Muscle layer of duodenum (tissue), 2 donors: ENCODE data around the gene LEMD3.

ENCODE experiments used
- H3K27ac ChIP-seq: one replicate; pipeline ENCODE4 v1.7.0; 2013; ENCODE audit warnings: mild to moderate bottlenecking, low read length
- H3K27me3 ChIP-seq: one replicate; pipeline ENCODE4 v1.7.0; 2013; ENCODE audit warnings: low read depth, mild to moderate bottlenecking, control low read depth, low read length
- H3K36me3 ChIP-seq, 2 donors: one replicate each; pipeline ENCODE4 v1.7.0; 2013; ENCODE audit warnings: low read length in 2 of 2, control low read depth in 1 of 2, mild to moderate bottlenecking in 1 of 2; ENCODE audit not compliant: insufficient read depth in 2 of 2, control insufficient read depth in 1 of 2
- H3K4me1 ChIP-seq, 2 donors: one replicate each; pipeline ENCODE4 v1.7.0; 2013; ENCODE audit warnings: low read length in 2 of 2, mild to moderate bottlenecking in 2 of 2, control low read depth in 1 of 2, moderate library complexity in 1 of 2; ENCODE audit not compliant: insufficient read depth in 2 of 2, control insufficient read depth in 1 of 2
- H3K4me3 ChIP-seq, 2 donors: one replicate each; pipeline ENCODE4 v1.7.0; 2013; ENCODE audit warnings: low read length in 2 of 2, low read depth in 1 of 2, mild to moderate bottlenecking in 1 of 2
- H3K9me3 ChIP-seq, 2 donors: one replicate each; pipeline ENCODE4 v1.7.0; 2013; ENCODE audit warnings: low read length in 2 of 2, control low read depth in 1 of 2, mild to moderate bottlenecking in 1 of 2; ENCODE audit not compliant: control insufficient read depth in 1 of 2
- donor health status: healthy.

The LEMD3 gene

DNA sequence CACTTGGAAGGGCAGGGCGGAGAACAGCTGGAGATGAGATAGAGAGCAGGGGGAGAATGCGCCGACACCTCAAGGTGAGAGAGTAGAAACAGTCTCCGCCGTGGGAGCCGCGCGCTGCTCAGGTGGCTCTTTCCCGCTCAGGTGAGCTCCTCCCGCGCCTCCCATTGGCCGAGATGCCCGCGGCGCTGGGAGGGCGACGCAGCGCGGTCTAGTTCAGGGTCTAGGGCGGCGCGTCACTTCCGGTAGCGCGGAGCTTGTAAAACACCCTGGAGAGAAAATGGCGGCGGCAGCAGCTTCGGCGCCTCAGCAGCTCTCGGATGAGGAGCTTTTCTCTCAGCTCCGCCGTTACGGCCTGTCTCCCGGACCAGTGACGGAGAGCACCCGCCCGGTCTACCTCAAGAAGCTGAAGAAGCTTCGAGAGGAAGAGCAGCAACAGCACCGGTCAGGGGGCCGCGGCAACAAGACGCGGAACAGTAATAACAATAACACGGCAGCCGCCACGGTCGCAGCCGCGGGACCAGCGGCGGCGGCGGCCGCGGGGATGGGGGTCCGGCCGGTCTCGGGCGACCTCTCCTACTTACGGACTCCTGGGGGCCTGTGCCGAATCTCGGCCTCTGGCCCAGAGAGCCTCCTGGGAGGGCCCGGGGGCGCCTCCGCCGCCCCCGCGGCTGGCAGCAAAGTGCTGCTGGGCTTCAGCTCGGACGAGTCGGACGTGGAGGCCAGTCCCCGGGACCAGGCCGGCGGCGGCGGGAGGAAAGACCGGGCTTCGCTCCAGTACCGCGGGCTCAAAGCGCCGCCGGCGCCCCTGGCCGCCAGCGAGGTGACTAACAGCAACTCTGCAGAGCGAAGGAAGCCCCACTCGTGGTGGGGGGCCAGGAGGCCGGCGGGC is at the start of gene LEMD3:
TSS of gene LEMD3 (plus strand) at position 264 of the 889 bp plus-strand sequence. CDS start at position 278, 14 bp downstream.
- peak within 1 kb of the TSS; percentile 91 to 93 for H3K4me3 ChIP-seq
- no peaks in the 10 kb centered on the region for H3K27me3 ChIP-seq
- peak within 1 kb of the TSS; percentile 92 for H3K27ac ChIP-seq
- H3K9me3 ChIP-seq = no peaks in the 10 kb centered on the region
- H3K36me3 ChIP-seq = peaks cover 0 to 3% of the 10 kb centered on the region in 2 donors
- H3K4me1 ChIP-seq = peaks cover 18 to 27% of the 10 kb centered on the region in 2 donors

GRCh38 chr12:65121049-65121955 is 48.1 kb upstream of the LEMD3 start, which contains the start of gene WIF1:
TSS of gene WIF1 (minus strand) at chr12:65121305. CDS start at chr12:65121191, 114 bp downstream.
- Histone ChIP-seq H3K9me3 (no peaks in the 10 kb centered on the region), H3K36me3 (no peaks in the 10 kb centered on the region), H3K27me3 (peaks cover 18% of the 10 kb centered on the region)

GRCh38 chr12:65121956-65122469 is 47.4 kb upstream of the LEMD3 start:
- Histone ChIP-seq H3K4me1 (peaks cover 0 to 12% of the 10 kb centered on the region in 2 donors), H3K27me3 (peaks cover 18% of the 10 kb centered on the region), H3K27ac (no peak overlapping the region), H3K4me3 (no peak overlapping the region), H3K9me3 (no peaks in the 10 kb centered on the region), H3K36me3 (no peaks in the 10 kb centered on the region)

More at GRCh38 chr12:65121049-65121955, 48.1 kb upstream of the LEMD3 start, which contains the start of gene WIF1:
- H3K4me3 ChIP-seq = peak within 1 kb of the TSS in 1 of 2 donors; percentile 54
- H3K27ac ChIP-seq = no peak within 1 kb of the TSS
- peaks cover 0 to 12% of the 10 kb centered on the region in 2 donors for H3K4me1 ChIP-seq

DNA sequence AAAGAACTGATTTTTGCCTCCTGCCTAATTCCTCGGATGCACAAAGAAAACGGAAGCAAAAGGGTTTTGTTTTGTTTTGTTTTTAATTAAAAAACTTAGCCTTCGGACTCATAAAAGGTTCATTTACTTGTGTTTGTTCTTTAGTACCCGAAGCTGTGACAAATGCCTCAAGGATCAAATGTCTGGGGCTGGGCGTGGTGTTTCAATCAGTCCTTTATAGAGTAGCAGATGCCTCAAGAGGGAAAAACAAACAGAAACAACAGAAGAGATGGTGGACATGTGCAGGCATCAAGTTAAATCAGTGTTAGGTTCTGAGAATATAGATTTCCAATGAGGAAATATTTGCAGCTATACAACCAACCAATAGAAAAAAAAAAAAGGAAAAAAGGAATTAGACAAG is 46.7 kb upstream of the LEMD3 start:
- no peaks in the 10 kb centered on the region for H3K36me3 ChIP-seq
- H3K27ac ChIP-seq = no peak overlapping the region

DNA sequence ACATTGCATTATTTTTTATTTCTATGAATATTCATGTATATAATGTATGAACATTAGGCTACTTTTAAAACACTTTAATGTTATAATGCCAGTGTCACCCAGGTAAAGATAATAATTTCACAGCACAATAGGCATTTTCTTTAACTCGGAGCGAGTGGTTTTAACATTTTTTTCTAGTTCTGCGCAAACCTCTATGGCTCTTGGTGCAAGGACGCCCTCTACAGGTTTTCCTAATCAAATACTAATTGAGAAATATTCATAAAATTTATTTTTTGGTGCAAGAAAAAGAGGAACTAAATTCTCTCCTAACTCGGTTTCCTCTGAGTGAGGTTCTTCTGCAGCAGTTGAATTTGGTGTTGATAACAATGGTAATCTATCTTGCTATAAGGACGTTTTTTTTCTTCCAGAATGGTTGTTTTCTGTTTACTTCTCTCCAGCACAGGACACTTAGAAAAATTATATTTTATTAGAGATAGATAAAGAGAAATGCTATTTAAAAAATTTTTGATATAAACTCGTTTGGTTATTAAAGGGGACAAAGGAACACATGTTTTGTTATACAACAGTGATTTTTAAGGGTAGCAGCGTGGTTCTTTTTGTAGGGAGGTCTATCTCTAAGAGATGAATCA is 45.8 kb upstream of the LEMD3 start:
- peaks cover 18% of the 10 kb centered on the region for H3K27me3 ChIP-seq
- H3K27ac ChIP-seq = no peak overlapping the region
- no peaks in the 10 kb centered on the region for H3K9me3 ChIP-seq
- no peak overlapping the region for H3K4me3 ChIP-seq
- peaks cover 0 to 12% of the 10 kb centered on the region in 2 donors for H3K4me1 ChIP-seq
- no peaks in the 10 kb centered on the region for H3K36me3 ChIP-seq

More for the DNA sequence above, 46.7 kb upstream of the LEMD3 start:
- peaks cover 18% of the 10 kb centered on the region for H3K27me3 ChIP-seq
- H3K4me1 ChIP-seq = peaks cover 0 to 12% of the 10 kb centered on the region in 2 donors
- H3K4me3 ChIP-seq = no peak overlapping the region
- H3K9me3 ChIP-seq = no peaks in the 10 kb centered on the region

GRCh38 chr12:65125247-65125646 is 44.1 kb upstream of the LEMD3 start:
- Histone ChIP-seq H3K4me3 (no peak overlapping the region), H3K27ac (no peak overlapping the region), H3K36me3 (no peaks in the 10 kb centered on the region), H3K9me3 (no peaks in the 10 kb centered on the region), H3K27me3 (peaks cover 10% of the 10 kb centered on the region), H3K4me1 (peaks cover 0 to 12% of the 10 kb centered on the region in 2 donors)

DNA sequence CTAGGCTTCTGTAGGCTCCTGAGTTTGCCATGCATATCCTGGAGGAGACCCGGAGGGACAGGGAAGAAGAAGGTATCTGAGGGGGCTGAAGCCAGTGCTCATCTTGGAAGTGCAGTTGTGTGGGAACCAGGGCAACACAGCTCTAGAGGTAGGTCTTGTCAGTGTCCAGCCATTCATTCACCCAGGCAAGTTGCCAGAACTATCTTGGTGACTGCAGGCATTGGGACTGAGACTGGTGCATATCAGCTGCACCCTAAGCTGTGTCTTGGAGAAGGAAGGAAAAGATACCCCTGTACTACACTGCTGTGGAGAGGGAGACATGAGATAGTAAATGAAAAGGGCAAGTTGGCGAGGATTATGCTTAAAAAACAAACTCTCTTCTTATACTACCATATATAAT is 43.4 kb upstream of the LEMD3 start:
- H3K4me3 ChIP-seq = no peak overlapping the region
- H3K36me3 ChIP-seq = no peaks in the 10 kb centered on the region
- H3K9me3 ChIP-seq = no peaks in the 10 kb centered on the region
- no peak overlapping the region for H3K27ac ChIP-seq
- peaks cover 3% of the 10 kb centered on the region for H3K27me3 ChIP-seq
- peaks cover 0 to 7% of the 10 kb centered on the region in 2 donors for H3K4me1 ChIP-seq

DNA sequence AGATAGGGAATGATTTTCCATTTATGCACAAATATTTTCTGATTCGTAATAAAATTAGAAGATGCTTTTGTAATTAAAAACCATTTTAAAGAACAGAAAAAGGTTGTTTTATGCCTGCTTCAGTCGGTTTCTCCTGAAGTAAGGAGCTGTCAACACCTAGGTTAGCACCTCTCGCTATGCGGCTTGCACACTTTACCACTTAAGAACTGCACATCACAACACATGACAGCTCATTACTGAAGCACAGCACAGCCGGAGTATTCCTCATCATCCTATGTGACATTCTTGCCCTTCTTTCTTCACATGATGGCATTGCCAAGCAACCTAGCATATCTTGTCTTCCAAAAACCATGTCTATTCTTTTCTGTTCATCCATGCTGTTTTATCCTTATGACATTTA is 42.9 kb upstream of the LEMD3 start:
- Histone ChIP-seq H3K4me3 (no peak overlapping the region), H3K27ac (no peak overlapping the region), H3K27me3 (no peaks in the 10 kb centered on the region), H3K36me3 (no peaks in the 10 kb centered on the region), H3K9me3 (no peaks in the 10 kb centered on the region), H3K4me1 (peaks cover 0 to 2% of the 10 kb centered on the region in 2 donors)

DNA sequence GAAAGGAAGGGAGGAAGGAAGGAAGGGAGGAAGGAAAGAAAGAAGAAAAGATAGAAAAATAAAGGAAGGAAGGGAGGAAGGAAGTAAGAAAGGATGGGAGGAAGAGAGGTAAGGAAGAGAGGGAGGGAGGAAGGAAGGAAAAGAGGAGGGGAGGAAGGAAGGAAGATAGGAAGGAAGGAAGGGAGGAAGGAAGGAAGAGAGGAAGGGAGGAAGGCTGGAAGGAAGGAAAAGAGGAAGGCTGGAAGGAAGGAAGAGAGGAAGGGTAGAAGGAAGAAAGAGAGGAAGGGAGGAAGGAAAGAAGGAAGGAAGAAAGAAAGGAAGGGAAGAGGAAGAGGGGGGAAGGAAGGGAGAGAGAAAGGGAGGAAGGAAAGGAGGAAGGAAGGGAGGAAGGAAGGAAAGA is 35.5 kb upstream of the LEMD3 start:
- H3K27ac ChIP-seq = no peak overlapping the region
- H3K4me1 ChIP-seq = no peaks in the 10 kb centered on the region
- H3K9me3 ChIP-seq = peaks cover 0 to 4% of the 10 kb centered on the region in 2 donors
- no peaks in the 10 kb centered on the region for H3K36me3 ChIP-seq
- H3K4me3 ChIP-seq = no peak overlapping the region
- H3K27me3 ChIP-seq = no peaks in the 10 kb centered on the region

DNA sequence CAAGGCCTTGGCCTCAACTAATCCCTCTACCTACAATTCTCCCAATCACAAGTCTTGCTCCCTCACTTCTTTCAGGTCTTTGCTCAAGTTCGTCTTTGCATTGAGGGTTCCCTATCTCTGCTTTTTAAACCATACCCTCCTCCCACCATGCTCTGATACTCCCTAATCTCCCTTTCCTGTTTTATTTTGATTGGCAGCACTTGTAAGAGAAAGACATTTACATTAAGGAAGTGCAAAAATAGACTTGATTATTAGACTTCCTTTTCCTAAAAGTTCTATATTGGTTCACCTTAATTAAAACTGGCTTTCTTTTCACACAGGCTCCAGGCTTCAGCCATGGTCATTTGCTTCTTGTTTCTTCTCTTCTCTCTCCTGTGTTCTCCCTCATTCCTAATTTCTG is 30.0 kb upstream of the LEMD3 start:
- Histone ChIP-seq H3K36me3 (no peaks in the 10 kb centered on the region), H3K4me3 (no peak overlapping the region), H3K27me3 (peaks cover 4% of the 10 kb centered on the region), H3K9me3 (peaks cover 0 to 4% of the 10 kb centered on the region in 2 donors), H3K4me1 (no peaks in the 10 kb centered on the region), H3K27ac (no peak overlapping the region)
